ENCODE data around the gene GAPDH.
"Not testable (repeated sequence)": the region's sequence is repeated elsewhere in the genome, so short reads cannot be mapped to it uniquely, and the experiment has no call there.

The GAPDH gene

GRCh38 chr12:6530576-6531260, 3.6 kb upstream of the GAPDH start:
- Histone ChIP-seq H3K4me1 (ENCODE audit: control insufficient read depth, insufficient read depth, low read length) (peaks cover 24% of the 10 kb centered on the region), H3K4me3 (ENCODE audit: low read length) (no peak overlapping the region), H3K27me3 (ENCODE audit: control insufficient read depth, insufficient read depth, low read length) (no peaks in the 10 kb centered on the region), H3K9ac (ENCODE audit: low read depth, low read length) (no peak overlapping the region), H3K36me3 (ENCODE audit: insufficient read depth, low read length) (peaks cover 63% of the 10 kb centered on the region), H3K9me3 (replicated peaks; ENCODE audit: low read length) (no peaks in the 10 kb centered on the region), H3K4me2 (ENCODE audit: low read length) (no peak overlapping the region)

GRCh38 chr12:6532051-6532926, 2.0 kb upstream of the GAPDH start:
- Histone ChIP-seq H3K4me2 (ENCODE audit: low read length) (peak overlapping the region; percentile 97), H3K36me3 (ENCODE audit: insufficient read depth, low read length) (peaks cover 67% of the 10 kb centered on the region), H3K4me1 (ENCODE audit: control insufficient read depth, insufficient read depth, low read length) (peaks cover 37% of the 10 kb centered on the region), H3K4me3 (ENCODE audit: low read length) (peak overlapping the region; percentile 94), H3K9ac (ENCODE audit: low read depth, low read length) (peak overlapping the region; percentile 96), H3K9me3 (replicated peaks; ENCODE audit: low read length) (no peaks in the 10 kb centered on the region), H3K27me3 (ENCODE audit: control insufficient read depth, insufficient read depth, low read length) (no peaks in the 10 kb centered on the region)

- Histone ChIP-seq H3K4me1 (ENCODE audit: control insufficient read depth, insufficient read depth, low read length) (peaks cover 44% of the 10 kb centered on the region), H3K9ac (ENCODE audit: low read depth, low read length) (peak overlapping the region; percentile 96), H3K36me3 (ENCODE audit: insufficient read depth, low read length) (peaks cover 66% of the 10 kb centered on the region), H3K27me3 (ENCODE audit: control insufficient read depth, insufficient read depth, low read length) (no peaks in the 10 kb centered on the region), H3K4me2 (ENCODE audit: low read length) (peak overlapping the region; percentile 97), H3K9me3 (replicated peaks; ENCODE audit: low read length) (no peaks in the 10 kb centered on the region), H3K4me3 (ENCODE audit: low read length) (peak overlapping the region; percentile 94)
Observed at GRCh38 chr12:6532927-6533652, 1.2 kb upstream of the GAPDH start.

DNA sequence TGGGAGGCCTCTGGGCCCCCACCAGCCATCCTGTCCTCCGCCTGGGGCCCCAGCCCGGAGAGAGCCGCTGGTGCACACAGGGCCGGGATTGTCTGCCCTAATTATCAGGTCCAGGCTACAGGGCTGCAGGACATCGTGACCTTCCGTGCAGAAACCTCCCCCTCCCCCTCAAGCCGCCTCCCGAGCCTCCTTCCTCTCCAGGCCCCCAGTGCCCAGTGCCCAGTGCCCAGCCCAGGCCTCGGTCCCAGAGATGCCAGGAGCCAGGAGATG, 729 bp upstream of the GAPDH start:
- H3K36me3 ChIP-seq (ENCODE audit: insufficient read depth, low read length), result peaks cover 66% of the 10 kb centered on the region
- H3K27me3 ChIP-seq (ENCODE audit: control insufficient read depth, insufficient read depth, low read length), result no peaks in the 10 kb centered on the region
- peaks cover 47% of the 10 kb centered on the region for H3K4me1 ChIP-seq (ENCODE audit: control insufficient read depth, insufficient read depth, low read length)
- H3K4me2 ChIP-seq (ENCODE audit: low read length), result peak overlapping the region; percentile 97
- no peaks in the 10 kb centered on the region for H3K9me3 ChIP-seq (replicated peaks; ENCODE audit: low read length)
- peak overlapping the region; percentile 94 for H3K4me3 ChIP-seq (ENCODE audit: low read length)
- peak overlapping the region; percentile 96 for H3K9ac ChIP-seq (ENCODE audit: low read depth, low read length)

GRCh38 chr12:6534695-6534944, 303 bp downstream of the GAPDH start:
- peaks cover 64% of the 10 kb centered on the region for H3K36me3 ChIP-seq (ENCODE audit: insufficient read depth, low read length)
- peak overlapping the region; percentile 97 for H3K4me2 ChIP-seq (ENCODE audit: low read length)
- H3K9me3 ChIP-seq (replicated peaks; ENCODE audit: low read length), result no peaks in the 10 kb centered on the region
- no peaks in the 10 kb centered on the region for H3K27me3 ChIP-seq (ENCODE audit: control insufficient read depth, insufficient read depth, low read length)
- H3K9ac ChIP-seq (ENCODE audit: low read depth, low read length), result peak overlapping the region; percentile 96
- peak overlapping the region; percentile 94 for H3K4me3 ChIP-seq (ENCODE audit: low read length)
- H3K4me1 ChIP-seq (ENCODE audit: control insufficient read depth, insufficient read depth, low read length), result peaks cover 49% of the 10 kb centered on the region

DNA sequence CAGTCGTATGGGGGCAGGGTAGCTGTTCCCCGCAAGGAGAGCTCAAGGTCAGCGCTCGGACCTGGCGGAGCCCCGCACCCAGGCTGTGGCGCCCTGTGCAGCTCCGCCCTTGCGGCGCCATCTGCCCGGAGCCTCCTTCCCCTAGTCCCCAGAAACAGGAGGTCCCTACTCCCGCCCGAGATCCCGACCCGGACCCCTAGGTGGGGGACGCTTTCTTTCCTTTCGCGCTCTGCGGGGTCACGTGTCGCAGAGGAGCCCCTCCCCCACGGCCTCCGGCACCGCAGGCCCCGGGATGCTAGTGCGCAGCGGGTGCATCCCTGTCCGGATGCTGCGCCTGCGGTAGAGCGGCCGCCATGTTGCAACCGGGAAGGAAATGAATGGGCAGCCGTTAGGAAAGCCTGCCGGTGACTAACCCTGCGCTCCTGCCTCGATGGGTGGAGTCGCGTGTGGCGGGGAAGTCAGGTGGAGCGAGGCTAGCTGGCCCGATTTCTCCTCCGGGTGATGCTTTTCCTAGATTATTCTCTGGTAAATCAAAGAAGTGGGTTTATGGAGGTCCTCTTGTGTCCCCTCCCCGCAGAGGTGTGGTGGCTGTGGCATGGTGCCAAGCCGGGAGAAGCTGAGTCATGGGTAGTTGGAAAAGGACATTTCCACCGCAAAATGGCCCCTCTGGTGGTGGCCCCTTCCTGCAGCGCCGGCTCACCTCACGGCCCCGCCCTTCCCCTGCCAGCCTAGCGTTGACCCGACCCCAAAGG, 804 bp downstream of the GAPDH start:
- Histone ChIP-seq H3K4me2 (ENCODE audit: low read length) (peak overlapping the region; percentile 97), H3K9me3 (replicated peaks; ENCODE audit: low read length) (no peaks in the 10 kb centered on the region), H3K4me1 (ENCODE audit: control insufficient read depth, insufficient read depth, low read length) (peaks cover 54% of the 10 kb centered on the region), H3K27me3 (ENCODE audit: control insufficient read depth, insufficient read depth, low read length) (no peaks in the 10 kb centered on the region), H3K4me3 (ENCODE audit: low read length) (peak overlapping the region; percentile 94), H3K36me3 (ENCODE audit: insufficient read depth, low read length) (peaks cover 59% of the 10 kb centered on the region), H3K9ac (ENCODE audit: low read depth, low read length) (peak overlapping the region; percentile 96)

DNA sequence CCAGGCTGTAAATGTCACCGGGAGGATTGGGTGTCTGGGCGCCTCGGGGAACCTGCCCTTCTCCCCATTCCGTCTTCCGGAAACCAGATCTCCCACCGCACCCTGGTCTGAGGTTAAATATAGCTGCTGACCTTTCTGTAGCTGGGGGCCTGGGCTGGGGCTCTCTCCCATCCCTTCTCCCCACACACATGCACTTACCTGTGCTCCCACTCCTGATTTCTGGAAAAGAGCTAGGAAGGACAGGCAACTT, 1.3 kb downstream of the GAPDH start:
- H3K36me3 ChIP-seq (ENCODE audit: insufficient read depth, low read length), result peaks cover 54% of the 10 kb centered on the region
- H3K27me3 ChIP-seq (ENCODE audit: control insufficient read depth, insufficient read depth, low read length), result no peaks in the 10 kb centered on the region
- peak overlapping the region; percentile 96 for H3K9ac ChIP-seq (ENCODE audit: low read depth, low read length)
- peaks cover 59% of the 10 kb centered on the region for H3K4me1 ChIP-seq (ENCODE audit: control insufficient read depth, insufficient read depth, low read length)
- H3K4me2 ChIP-seq (ENCODE audit: low read length), result peak overlapping the region; percentile 97
- H3K4me3 ChIP-seq (ENCODE audit: low read length), result peak overlapping the region; percentile 94
- H3K9me3 ChIP-seq (replicated peaks; ENCODE audit: low read length), result no peaks in the 10 kb centered on the region

GRCh38 chr12:6535960-6536847, 1.9 kb downstream of the GAPDH start:
- Histone ChIP-seq H3K4me3 (ENCODE audit: low read length) (peak overlapping the region; percentile 94), H3K9ac (ENCODE audit: low read depth, low read length) (peak overlapping the region; percentile 96), H3K9me3 (replicated peaks; ENCODE audit: low read length) (no peaks in the 10 kb centered on the region), H3K36me3 (ENCODE audit: insufficient read depth, low read length) (peaks cover 52% of the 10 kb centered on the region), H3K4me2 (ENCODE audit: low read length) (peak overlapping the region; percentile 97), H3K4me1 (ENCODE audit: control insufficient read depth, insufficient read depth, low read length) (peaks cover 65% of the 10 kb centered on the region), H3K27me3 (ENCODE audit: control insufficient read depth, insufficient read depth, low read length) (no peaks in the 10 kb centered on the region)

GRCh38 chr12:6536894-6537579, 2.7 kb downstream of the GAPDH start:
- peaks cover 58% of the 10 kb centered on the region for H3K36me3 ChIP-seq (ENCODE audit: insufficient read depth, low read length)

DNA sequence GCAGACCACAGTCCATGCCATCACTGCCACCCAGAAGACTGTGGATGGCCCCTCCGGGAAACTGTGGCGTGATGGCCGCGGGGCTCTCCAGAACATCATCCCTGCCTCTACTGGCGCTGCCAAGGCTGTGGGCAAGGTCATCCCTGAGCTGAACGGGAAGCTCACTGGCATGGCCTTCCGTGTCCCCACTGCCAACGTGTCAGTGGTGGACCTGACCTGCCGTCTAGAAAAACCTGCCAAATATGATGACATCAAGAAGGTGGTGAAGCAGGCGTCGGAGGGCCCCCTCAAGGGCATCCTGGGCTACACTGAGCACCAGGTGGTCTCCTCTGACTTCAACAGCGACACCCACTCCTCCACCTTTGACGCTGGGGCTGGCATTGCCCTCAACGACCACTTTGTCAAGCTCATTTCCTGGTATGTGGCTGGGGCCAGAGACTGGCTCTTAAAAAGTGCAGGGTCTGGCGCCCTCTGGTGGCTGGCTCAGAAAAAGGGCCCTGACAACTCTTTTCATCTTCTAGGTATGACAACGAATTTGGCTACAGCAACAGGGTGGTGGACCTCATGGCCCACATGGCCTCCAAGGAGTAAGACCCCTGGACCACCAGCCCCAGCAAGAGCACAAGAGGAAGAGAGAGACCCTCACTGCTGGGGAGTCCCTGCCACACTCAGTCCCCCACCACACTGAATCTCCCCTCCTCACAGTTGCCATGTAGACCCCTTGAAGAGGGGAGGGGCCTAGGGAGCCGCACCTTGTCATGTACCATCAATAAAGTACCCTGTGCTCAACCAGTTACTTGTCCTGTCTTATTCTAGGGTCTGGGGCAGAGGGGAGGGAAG, 3.5 kb downstream of the GAPDH start:
- Histone ChIP-seq H3K4me3 (ENCODE audit: low read length) (peak overlapping the region; percentile 94), H3K9ac (ENCODE audit: low read depth, low read length) (peak overlapping the region; percentile 96), H3K4me2 (ENCODE audit: low read length) (peak overlapping the region; percentile 97), H3K4me1 (ENCODE audit: control insufficient read depth, insufficient read depth, low read length) (peaks cover 69% of the 10 kb centered on the region), H3K36me3 (ENCODE audit: insufficient read depth, low read length) (peaks cover 64% of the 10 kb centered on the region)
- H3K27me3 ChIP-seq (ENCODE audit: control insufficient read depth, insufficient read depth, low read length); H3K9me3 ChIP-seq (replicated peaks; ENCODE audit: low read length): not testable (repeated sequence)

More at GRCh38 chr12:6536894-6537579, 2.7 kb downstream of the GAPDH start:
- Histone ChIP-seq H3K27me3 (ENCODE audit: control insufficient read depth, insufficient read depth, low read length) (no peaks in the 10 kb centered on the region), H3K4me3 (ENCODE audit: low read length) (peak overlapping the region; percentile 94), H3K4me2 (ENCODE audit: low read length) (peak overlapping the region; percentile 97), H3K9ac (ENCODE audit: low read depth, low read length) (peak overlapping the region; percentile 96), H3K4me1 (ENCODE audit: control insufficient read depth, insufficient read depth, low read length) (peaks cover 69% of the 10 kb centered on the region), H3K9me3 (replicated peaks; ENCODE audit: low read length) (no peaks in the 10 kb centered on the region)

Data from skeletal muscle satellite cell (primary cell).